RWPE2 (cell line): ENCODE results near the gene TDRD3.
A peak's percentile ranks its signal among the peaks of the same experiment; 100 is the strongest.
"Not testable (repeated sequence)": the region's sequence is repeated elsewhere in the genome, so short reads cannot be mapped to it uniquely, and the experiment has no call there.

Experiments
- ATAC-seq: fragments of 200-7000 bp; cut with Tn5 transposase; 3 replicates; pipeline ENCODE4 v1.9.1; 2021; ENCODE audit warnings: low read depth
- DNase-seq: peaks from one replicate; pipeline ENCODE4 v3.0.0-alpha.2; 2020; ENCODE audit warnings: low spot score
- H3K27ac ChIP-seq: fragments of 450-650 bp; 2 replicates; pipeline ENCODE4 v1.5.1; 2017; ENCODE audit warnings: mild to moderate bottlenecking; ENCODE audit not compliant: poor library complexity, severe bottlenecking
- H3K27me3 ChIP-seq: fragments of 250-450 bp; sonication (Bioruptor Pico); 2 replicates; pipeline ENCODE4 v1.5.1; 2021; ENCODE audit warnings: mild to moderate bottlenecking, moderate library complexity; ENCODE audit not compliant: insufficient read depth, poor library complexity, severe bottlenecking
- H3K36me3 ChIP-seq: fragments of 250-450 bp; sonication (Bioruptor Pico); 2 replicates; pipeline ENCODE4 v1.5.1; 2020; ENCODE audit warnings: low read depth, mild to moderate bottlenecking, moderate library complexity
- H3K4me1 ChIP-seq: fragments of 250-450 bp; sonication (Bioruptor Pico); 2 replicates; pipeline ENCODE4 v1.5.1; 2021; ENCODE audit warnings: mild to moderate bottlenecking, moderate library complexity; ENCODE audit not compliant: insufficient read depth, poor library complexity, severe bottlenecking
- H3K4me3 ChIP-seq: fragments of 250-450 bp; sonication (Bioruptor Pico); 2 replicates; pipeline ENCODE4 v1.5.1; 2021; ENCODE audit warnings: mild to moderate bottlenecking, moderate library complexity; ENCODE audit not compliant: severe bottlenecking
- H3K9me3 ChIP-seq: fragments of 250-450 bp; sonication (Bioruptor Pico); 2 replicates; pipeline ENCODE4 v1.5.1; 2021; ENCODE audit warnings: mild to moderate bottlenecking, moderate library complexity; ENCODE audit not compliant: severe bottlenecking
- CTCF ChIP-seq: fragments of 450-650 bp; IDR thresholded peaks from one replicate; pipeline ENCODE4 v1.5.1; 2017; ENCODE audit warnings: mild to moderate bottlenecking, moderate library complexity; ENCODE audit not compliant: poor library complexity, severe bottlenecking

The TDRD3 gene

GRCh38 chr13:60363288-60363687, 33.7 kb upstream of the TDRD3 start:
- H3K27me3 ChIP-seq = no peaks in the 10 kb centered on the region
- TF ChIP-seq CTCF = no peak
- no peak overlapping the region for H3K4me3 ChIP-seq
- DNase-seq = no peak
- H3K36me3 ChIP-seq = no peaks in the 10 kb centered on the region
- H3K27ac ChIP-seq = no peak overlapping the region
- peaks cover 2% of the 10 kb centered on the region for H3K9me3 ChIP-seq
- ATAC-seq = no peak
- H3K4me1 ChIP-seq = no peaks in the 10 kb centered on the region

- no peaks in the 10 kb centered on the region for H3K27me3 ChIP-seq
- no peaks in the 10 kb centered on the region for H3K4me1 ChIP-seq
- no peaks in the 10 kb centered on the region for H3K9me3 ChIP-seq
- no peaks in the 10 kb centered on the region for H3K36me3 ChIP-seq
- H3K4me3 ChIP-seq = no peak overlapping the region
- TF ChIP-seq CTCF = peak; percentile 32
- ATAC-seq = no peak
- DNase-seq = no peak
- no peak overlapping the region for H3K27ac ChIP-seq
Measured at GRCh38 chr13:60369242-60369641, 27.8 kb upstream of the TDRD3 start.

DNA sequence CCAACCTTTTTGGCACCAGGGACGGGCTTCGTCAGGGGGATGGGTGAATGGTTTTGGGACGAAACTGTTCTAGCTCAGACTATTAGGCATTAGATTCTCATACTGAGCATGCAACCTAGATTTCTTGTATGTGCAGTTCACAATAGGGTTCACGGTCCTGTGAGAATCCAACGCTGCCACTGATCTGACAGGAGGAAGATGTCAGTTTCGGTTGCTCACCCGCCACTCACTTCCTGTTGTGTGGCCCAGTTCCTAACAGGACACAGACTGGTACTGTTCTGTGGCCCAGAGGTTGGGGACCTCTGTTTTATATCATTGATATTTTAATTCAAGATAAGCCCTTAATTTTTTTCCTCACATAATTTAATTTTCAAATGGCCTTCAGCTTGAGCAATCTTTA, 26.7 kb upstream of the TDRD3 start:
- ATAC-seq (no peak), DNase-seq (no peak)
- no peak for TF ChIP-seq CTCF
- no peaks in the 10 kb centered on the region for H3K9me3 ChIP-seq
- no peaks in the 10 kb centered on the region for H3K36me3 ChIP-seq
- no peaks in the 10 kb centered on the region for H3K27me3 ChIP-seq
- H3K4me3 ChIP-seq = no peak overlapping the region
- H3K27ac ChIP-seq = no peak overlapping the region
- H3K4me1 ChIP-seq = no peaks in the 10 kb centered on the region

GRCh38 chr13:60372141-60372540, 24.9 kb upstream of the TDRD3 start:
- TF ChIP-seq CTCF = no peak

GRCh38 chr13:60379282-60379681, 17.7 kb upstream of the TDRD3 start:
- H3K9me3 ChIP-seq, H3K4me3 ChIP-seq, H3K36me3 ChIP-seq, ATAC-seq, H3K4me1 ChIP-seq, H3K27ac ChIP-seq, H3K27me3 ChIP-seq, DNase-seq: not testable (repeated sequence)

More at GRCh38 chr13:60372141-60372540, 24.9 kb upstream of the TDRD3 start:
- ATAC-seq = no peak
- H3K36me3 ChIP-seq = no peaks in the 10 kb centered on the region
- no peak overlapping the region for H3K4me3 ChIP-seq
- no peak for DNase-seq
- no peaks in the 10 kb centered on the region for H3K27me3 ChIP-seq
- no peak overlapping the region for H3K27ac ChIP-seq
- H3K4me1 ChIP-seq = no peaks in the 10 kb centered on the region
- H3K9me3 ChIP-seq = no peaks in the 10 kb centered on the region
